ENCODE data around the gene TTLL4.

The TTLL4 gene

DNA sequence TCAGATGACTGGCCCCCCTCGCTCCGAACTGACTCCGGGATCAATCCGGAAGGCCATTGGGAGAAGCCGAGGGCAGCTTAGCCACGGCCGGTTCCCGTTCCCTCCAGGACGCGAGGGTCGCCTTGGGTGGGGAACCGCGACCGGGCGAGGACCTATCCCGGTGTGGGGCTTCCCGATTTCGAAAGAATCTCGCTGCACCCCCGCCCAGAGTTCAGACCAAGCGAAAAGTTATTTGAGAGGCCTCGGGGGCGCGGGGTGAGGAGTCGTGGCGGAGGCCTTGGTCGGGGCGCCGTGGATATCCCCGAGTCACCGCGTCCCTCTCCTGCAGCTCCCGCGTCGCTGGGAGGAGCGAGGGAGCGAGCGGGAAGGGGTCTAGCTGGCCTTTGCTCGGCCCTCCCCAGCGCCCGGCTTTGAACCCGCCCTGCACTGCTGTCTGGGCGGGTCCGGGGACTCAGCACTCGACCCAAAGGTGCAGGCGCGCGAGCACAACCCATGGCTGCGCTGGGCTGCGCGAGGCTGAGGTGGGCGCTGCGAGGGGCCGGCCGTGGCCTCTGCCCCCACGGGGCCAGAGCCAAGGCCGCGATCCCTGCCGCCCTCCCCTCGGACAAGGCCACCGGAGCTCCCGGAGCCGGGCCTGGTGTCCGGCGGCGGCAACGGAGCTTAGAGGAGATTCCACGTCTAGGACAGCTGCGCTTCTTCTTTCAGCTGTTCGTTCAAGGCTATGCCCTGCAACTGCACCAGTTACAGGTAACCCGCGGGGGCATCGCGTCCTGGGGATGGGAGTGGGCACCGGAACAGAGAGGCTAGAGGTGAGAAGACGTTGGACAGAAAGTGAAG is 71.3 kb downstream of the TTLL4 start, which contains the start of gene CYP27A1:
TSS of gene CYP27A1 (plus strand) at position 457 of the 837 bp plus-strand sequence. CDS start at position 493, 36 bp downstream.
- DNase-seq (ENCODE audit: insufficient read length, low spot score) (no peak), FAIRE-seq (no peak)

DNA sequence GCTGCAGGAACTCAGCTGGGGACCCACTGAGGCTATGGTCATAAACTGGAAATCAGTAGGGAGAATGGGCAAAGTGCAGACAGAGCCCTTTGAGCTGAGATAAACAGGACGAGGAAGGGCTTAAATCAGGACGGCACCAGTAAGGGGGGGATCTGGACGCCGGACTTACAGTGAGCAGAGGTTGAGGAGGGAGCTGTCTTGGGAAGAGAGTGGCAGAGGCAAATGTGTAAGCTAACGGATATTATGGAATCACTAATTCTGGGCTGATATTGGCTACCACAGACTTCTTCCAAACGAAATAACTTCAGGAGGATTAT is 71.9 kb downstream of the TTLL4 start:
- no peak for FAIRE-seq

DNA sequence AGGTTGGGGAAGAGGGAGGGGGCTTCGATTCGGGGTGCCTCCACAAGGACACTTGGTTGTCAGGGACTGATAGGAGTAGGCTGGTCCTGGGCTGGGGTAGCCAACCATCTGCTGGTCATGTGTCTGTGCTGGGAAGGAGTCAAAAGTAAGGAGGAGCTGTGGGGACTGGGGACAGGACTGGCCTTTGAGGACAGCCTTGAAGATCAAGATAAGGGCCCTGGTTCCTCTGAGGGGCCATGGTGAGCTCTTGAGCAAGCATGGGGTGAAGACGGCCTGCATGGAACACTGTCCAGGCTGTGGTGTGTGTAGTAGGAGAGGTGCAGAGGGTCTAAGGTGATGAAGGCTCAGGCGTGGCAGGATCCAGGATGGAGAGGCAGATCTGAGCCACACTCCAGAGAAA is 73.1 kb downstream of the TTLL4 start:
- DNase-seq (ENCODE audit: insufficient read length, low spot score) (no peak), FAIRE-seq (no peak)

More for the DNA sequence above, 71.9 kb downstream of the TTLL4 start:
- DNase-seq (ENCODE audit: insufficient read length, low spot score) = no peak

DNA sequence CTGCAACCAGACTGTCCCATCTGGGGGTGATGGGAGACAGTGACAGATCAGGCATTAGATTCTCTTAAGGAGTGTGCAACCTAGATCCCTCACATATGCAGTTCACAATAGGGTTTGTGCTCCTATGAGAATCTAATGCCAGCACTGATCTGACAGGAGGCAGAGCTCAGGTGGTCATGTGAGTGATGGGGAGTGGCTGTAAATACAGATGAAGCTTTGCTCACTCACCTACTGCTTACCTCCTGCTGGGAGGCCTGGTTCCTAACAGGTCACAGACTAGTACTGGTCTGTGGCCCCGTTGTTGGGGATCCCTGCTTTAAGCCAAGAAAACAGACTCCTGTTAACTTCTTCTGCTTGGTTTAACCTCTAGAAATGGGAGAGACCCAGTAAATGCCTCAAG is 74.5 kb downstream of the TTLL4 start:
- FAIRE-seq (no peak), DNase-seq (ENCODE audit: insufficient read length, low spot score) (no peak)

DNA sequence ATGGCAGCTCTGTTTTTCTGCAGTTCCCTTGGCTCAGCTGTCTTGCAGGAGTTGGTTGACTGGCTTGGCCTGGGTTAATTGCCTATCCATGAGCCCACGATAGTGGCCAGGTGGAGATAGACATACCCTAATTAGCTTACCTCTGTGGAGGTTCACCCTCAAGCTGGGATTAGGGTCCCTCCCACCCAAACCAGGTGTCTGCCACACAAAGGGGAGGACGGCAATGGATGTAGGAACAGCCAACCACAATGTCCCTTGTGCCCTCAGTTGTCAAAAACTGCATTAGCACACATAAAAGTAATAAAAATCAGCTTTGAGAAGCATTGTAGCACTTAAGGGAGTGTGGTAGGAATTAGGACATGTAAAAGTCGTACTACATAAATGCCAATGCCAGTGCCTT is 75.5 kb downstream of the TTLL4 start:
- no peak for FAIRE-seq

DNA sequence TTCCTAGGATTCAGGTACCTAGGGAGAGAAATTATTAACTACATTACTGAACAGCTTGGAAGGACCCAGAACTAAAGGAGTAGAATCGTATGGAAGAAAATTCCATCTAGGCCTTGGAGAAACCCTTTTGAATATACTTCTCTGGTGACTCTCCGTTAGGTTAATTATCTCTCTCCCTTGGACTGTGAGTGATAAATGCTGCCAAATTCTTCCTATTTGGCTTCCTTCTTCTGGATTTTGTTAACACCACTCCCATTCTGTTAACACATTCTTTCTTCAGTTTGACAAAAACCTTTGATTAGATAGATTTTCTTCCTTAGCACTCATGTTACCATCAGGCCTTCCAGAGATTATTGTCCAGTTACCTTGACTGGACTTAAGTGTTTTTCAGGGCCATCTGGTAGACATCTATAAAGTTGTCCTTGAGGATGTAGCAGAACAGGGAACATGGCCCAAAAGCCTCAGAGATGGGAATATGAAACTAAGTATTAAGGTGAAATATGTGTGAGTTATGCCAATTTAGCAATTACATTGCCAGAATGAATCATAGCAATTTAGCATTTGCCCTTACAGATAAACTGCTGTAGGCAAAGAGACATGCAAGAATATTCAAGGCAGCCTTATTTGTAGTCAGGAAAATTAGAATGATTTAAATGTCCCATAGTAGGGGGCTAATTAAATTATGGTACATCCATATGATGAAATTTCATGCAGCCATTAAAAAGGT is 78.1 kb downstream of the TTLL4 start:
- no peak for DNase-seq (ENCODE audit: insufficient read length, low spot score)

More for the DNA sequence above, 75.5 kb downstream of the TTLL4 start:
- no peak for DNase-seq (ENCODE audit: insufficient read length, low spot score)

DNA sequence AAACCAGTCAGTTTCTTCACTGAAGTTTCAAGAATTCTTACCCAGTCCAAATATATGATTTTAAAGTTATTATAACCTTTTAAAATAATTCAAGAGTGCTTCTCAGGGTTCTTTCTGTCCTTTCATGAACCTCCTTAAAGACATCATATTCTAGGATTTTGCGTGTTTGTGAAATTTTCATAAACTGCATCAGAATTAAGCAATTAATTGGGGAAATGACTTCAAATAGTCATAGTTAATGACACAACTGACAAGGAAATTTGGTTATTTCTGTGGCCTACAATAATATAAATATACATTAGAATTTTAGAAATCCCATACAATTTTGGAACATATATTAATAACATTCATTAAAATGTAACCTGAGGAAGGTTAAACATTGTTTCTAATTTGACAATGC is 81.8 kb downstream of the TTLL4 start:
- DNase-seq (ENCODE audit: insufficient read length, low spot score) (no peak), FAIRE-seq (no peak)

More for the DNA sequence above, 78.1 kb downstream of the TTLL4 start:
- FAIRE-seq = no peak

DNA sequence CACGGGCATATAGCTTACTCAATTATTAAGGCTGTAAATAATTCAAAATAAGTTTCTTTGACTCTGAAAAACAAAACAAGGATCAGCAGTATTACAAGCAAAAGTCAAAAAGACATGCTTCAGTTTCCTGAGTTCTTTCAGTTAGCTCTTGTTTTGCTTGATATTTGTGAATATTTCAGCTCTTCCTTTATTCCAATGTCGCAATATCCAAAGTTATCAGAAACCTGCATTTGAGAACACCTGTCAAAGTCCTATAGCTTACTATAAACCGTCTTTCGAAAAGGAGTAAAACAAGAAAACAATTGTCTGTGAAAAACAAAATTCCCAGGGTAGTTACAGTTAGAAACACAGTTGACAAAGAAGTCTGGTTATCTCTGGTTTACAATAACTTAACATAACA is 86.1 kb downstream of the TTLL4 start:
- DNase-seq (ENCODE audit: insufficient read length, low spot score) (no peak), FAIRE-seq (no peak)

DNA sequence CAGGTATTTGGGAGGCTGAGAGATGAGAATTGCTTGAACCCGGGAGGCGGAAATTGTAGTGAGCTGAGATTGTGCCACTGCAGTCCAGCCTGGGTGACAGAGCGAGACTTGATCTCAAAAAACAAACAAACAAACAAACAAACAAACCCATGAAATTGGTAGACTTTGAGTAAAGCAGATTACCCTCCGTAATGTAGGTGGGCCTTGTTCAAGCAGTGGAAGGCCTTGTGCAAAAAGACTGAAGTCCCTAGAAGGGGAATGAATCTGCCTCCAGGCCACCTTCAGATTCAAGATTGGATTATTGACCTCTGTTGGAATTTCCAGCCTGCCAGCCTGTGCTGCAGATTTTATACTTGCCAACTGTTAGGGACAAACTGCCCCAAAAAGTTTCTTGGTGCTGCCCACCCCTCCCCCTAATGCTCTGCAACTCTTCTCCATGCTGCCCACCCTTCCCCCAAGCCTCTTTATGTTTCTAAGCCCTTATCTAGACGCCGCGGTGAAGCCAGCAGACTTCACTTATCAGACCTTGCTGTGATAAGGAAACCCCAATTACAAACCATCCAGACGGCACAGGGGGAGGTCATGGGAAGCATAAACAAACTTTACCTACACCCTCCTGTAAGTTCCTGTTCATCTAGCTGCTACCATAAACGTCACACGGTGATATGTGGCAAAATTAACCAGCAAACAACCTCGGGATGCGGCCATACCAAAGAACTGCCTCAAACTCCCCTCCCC is 88.3 kb downstream of the TTLL4 start:
- no peak for FAIRE-seq
- DNase-seq (ENCODE audit: insufficient read length, low spot score) = no peak

DNA sequence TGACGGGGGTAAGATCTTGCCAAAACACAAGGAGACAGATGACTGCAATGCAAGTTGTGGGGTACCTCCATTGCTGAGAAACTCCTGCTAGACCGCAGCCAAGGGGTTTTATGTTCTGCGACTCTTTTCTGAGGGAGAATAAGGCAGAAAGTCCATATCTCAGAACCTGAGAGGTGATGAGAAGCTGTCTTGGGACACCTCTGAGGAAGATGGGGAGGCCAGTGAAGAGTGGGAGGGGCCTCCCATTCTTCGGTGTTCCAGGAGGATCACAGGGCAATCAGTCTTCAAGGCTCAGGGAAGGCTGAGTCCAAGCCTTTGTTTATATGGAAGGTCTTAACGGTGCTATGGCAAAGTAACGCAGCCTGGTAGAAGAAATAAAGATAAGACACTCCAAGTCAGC is 89.4 kb downstream of the TTLL4 start:
- FAIRE-seq (no peak), DNase-seq (ENCODE audit: insufficient read length, low spot score) (no peak)

DNA sequence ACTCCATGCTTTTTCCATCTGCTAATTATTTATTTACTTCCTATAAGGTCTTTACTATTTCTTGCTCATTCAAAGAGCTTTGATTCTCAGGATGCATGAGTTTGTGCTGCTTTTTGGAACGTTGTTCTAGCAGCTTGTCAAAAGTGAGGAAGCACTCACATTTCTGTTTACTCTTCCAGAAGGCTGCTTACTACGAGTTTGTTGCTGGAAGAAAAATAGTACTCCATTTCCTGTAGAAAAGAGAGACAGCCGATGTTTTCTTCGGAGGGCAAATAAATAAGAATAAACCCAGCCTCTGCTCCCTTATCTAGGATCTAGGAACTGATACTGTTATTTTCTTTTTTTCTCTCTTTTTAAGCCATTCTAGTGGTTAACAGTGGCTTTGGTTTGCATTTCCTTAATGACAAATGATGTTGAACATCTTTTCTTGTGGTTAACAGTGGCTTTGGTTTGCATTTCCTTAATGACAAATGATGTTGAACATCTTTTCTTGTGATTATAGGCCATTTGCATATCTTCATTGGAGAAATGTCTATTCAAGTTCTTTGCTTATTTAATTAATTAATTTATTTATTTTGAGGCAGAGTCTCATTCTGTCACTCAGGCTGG is 91.9 kb downstream of the TTLL4 start:
- no peak for DNase-seq (ENCODE audit: insufficient read length, low spot score)
- FAIRE-seq = peak; percentile 80

DNA sequence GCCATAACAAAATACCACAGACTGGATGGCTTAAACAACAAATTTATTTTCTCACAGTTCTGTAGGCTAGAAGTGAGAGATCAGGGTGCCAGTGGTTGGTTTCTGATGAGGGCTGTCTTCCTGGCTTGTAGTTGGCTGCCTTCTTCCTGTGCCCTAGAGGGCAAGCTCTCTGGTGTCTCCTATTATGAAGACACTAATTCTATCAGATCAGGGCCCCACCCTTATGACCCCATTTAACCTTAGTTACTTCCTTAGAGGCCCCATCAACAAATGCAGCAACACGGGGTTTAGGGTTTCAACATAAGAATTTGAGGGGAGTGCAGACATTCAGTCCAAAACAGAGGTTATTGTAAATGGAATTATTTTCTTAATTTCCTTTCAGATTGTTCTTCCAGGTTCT is 94.2 kb downstream of the TTLL4 start:
- DNase-seq (ENCODE audit: insufficient read length, low spot score) (no peak), FAIRE-seq (no peak)

All from GM19239 (cell line).